NCI-H524 treated with DMSO at 0.1 percent for 48 hours (cell line): ENCODE measurements around the gene CAMSAP3.
"Not testable (repeated sequence)": the region's sequence is repeated elsewhere in the genome, so short reads cannot be mapped to it uniquely, and the experiment has no call there.

Source experiments
- DNase-seq: peaks from one replicate; lab custom pipeline; 2025; lab: John Stamatoyannopoulos, UW

CAMSAP3 gene

GRCh38 chr19:7633698-7634097 lies 38.0 kb downstream of the CAMSAP3 start, which contains the start of gene PCP2:
Gene PCP2, minus strand, starts transcription at chr19:7633719. Its CDS starts 262 bp downstream, at chr19:7633457.
- DNase-seq, result no peak

- no peak for DNase-seq
These were observed 40.0 kb downstream of the CAMSAP3 start for GRCh38 chr19:7635670-7636069.

GRCh38 chr19:7636317-7636690 lies 40.6 kb downstream of the CAMSAP3 start:
- no peak for DNase-seq

DNA sequence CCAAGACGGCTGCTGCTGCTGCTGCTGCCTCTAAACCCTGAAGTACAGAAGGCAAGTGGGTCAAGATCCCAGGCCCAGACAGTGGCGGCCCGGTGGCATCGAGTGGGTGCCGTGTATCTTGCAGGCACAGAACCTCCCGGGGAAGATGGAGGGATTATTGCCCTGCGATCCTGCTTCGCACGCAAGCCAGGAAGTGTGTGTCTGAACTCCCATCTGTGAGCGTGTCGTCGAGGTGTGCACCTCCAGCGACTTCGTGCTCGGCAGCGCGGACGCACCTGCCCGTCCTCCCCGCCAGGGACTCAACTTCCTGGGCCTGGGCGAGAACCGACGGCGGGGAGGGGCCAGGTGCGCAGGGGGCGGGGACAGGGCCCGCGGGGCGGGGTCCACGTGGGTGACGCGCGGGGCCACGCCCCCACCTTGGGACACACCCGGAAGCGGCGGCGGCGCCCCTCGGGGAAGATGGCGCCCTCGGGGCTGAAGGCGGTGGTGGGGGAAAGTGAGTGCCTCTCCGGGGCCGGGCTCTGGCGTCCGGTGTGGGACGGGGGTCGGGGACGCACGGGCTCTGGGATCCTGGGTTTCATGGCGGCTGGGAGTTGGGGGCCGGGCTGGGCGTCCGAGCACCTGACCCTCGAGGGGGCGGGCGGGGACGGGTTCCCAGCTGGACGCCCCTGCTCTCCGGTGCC lies 41.2 kb downstream of the CAMSAP3 start, which contains the start of gene STXBP2:
STXBP2 (plus strand) TSS at position 420 of the 683 bp plus-strand sequence; CDS start at position 460, 40 bp downstream.
- no peak for DNase-seq

DNA sequence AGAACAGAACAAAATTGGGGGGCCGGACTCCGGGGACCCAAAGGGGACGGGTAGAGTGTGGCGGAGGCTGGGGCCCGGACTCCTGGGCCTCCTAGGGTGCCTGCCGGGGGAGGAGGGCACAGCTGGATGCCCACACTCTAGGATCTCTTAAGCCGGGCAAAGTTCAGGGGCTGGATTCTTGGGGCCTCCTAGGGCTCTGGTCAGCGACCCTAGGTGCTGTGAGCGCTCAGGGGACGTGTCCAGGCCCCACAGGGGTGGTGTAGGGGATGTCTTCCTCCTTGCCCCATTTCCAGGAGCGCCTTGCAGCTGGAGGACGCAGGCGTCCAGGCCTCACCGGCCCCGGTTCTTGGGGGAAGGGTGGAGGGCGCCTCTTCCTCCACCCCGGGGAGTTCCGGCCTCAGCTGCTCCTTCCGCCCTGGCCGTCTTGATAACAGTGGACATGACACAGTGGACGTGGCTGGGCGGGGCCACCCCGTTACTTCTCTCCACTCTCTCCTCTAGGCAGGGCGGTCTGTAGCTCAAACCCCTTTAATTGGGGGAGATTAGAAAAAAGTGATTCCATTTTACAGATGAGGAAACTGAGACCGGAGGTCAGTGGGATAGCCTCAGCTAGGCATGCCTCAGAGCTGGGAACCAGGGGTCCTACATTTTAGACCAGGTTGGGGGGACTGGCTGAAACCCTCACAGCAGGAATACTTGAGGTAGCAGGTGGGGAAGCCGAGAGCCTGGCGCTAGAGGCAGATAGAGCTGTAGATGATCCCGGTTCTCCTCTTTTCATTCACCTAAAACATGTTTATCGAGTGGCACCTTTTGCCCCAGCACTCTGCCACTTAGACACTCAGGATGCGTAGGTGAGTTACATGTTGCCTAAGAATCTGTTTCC lies 42.0 kb downstream of the CAMSAP3 start:
- no peak for DNase-seq

DNA sequence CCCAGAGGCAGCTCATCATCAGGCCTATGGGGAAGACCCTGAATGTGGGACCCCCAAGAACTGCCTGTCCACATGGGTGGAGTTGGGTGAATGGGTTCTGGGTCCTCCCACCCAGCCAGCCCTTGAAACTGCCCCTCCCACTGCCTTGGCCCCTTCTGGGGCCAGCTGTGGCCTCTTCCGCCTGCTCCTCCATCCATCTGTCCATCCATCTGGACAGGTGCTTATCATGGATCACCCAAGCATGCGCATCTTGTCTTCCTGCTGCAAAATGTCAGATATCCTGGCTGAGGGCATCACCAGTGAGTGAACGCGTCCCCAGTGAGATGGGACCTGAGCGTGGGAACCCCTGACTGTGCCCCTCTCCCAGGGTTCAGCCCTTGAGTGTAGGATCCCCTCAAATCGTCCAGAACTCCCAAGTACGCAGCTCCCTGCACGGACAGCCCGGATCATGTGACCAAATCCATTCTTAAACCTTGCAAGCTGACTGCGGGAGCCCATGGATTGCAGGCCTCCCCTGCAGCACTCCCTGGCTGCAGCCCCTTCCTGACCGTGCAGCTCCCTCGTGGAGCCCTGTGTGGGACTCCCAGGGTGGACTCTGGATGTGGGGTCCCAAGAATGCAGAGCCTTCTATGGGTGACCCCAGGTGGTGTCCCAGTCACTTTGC lies 43.3 kb downstream of the CAMSAP3 start:
- peak; percentile 85 for DNase-seq

DNA sequence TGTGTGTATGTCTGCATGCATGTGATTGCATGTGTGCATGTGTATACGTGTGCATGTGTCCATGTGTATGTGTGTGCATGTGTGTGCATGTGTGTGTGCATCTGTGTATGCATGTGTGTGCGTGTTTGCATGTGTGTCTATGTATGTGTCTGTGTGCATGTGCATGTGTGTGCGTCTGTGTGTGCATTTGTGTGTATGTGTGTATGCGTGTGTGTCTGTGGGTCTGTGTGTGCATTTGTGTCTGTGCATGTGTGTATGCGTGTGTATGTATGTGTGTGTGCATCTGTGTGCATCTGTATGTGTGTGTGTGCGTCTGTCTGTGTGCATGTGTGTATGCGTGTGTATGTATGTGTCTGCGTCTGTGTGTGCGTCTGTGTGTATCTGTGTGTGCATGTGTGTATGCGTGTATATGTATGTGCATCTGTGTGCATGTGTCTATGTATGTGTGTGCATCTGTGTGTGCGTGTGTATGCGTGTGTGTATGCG lies 44.2 kb downstream of the CAMSAP3 start:
- no peak for DNase-seq

GRCh38 chr19:7640803-7641202 lies 45.1 kb downstream of the CAMSAP3 start:
- no peak for DNase-seq

DNA sequence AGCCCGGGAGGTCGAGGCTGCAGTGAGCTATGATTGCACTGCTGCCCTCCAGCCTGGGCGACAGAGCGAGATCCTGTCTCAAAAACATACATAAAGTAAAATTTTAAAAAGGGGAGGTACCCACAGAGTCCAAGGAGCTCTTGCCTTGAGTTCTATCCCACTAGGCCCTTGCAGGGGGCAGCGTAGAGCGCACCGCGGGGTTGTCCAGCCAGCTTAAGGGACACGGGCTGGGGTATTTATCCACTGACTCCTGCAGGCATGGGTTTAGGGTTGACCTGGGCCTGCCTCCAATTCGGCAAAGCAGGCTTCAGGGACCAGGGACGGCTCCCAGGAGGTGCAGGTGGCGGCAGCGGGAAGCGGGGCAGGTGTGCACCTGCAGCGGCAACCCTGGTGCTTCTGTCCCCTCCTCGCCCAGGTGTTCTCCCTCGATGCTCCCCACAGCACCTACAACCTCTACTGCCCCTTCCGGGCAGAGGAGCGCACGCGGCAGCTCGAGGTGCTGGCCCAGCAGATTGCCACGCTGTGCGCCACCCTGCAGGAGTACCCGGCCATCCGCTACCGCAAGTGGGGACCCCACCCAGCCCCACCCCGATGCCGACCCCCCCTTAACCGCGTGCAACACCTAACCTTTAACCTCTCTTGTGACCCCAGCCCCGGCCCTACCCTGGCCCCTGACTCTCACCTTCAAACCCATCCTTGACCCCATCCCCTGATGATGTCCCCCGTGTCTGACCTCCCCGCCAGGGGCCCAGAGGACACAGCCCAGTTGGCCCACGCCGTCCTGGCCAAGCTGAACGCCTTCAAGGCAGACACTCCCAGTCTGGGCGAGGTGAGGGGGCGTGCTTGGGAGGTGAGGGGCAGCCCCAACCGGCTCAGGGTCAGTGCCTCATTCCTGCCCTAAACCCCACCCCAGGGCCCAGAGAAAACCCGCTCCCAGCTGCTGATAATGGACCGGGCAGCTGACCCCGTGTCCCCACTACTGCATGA lies 45.9 kb downstream of the CAMSAP3 start:
- no peak for DNase-seq

DNA sequence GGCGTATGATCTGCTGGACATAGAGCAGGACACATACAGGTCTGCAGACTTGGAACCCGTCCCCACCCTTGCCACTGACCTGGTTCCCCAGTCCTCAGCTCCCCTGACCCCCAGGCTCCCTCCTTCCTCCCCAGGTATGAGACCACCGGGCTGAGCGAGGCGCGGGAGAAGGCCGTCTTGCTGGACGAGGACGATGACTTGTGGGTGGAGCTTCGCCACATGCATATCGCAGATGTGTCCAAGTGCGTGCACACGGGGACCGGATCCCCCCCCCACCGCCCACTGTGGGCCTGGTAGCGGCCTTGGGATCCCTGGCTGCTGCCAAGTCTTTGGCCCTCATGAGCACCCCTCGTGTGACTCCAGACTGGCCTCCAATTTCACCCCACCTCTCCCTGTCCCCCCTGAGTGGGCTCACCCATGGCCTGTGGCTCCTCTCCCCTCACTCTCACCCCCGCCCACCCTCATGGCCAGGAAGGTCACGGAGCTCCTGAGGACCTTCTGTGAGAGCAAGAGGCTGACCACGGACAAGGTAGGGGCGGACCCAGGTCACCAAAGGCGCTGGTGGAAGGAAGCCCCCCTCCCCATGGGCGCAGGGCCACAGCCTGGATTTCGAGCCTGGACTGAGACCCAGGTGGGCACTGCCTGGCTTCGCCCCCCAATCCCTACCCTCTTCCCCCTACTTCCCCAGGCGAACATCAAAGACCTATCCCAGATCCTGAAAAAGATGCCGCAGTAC lies 46.8 kb downstream of the CAMSAP3 start:
- DNase-seq, result no peak

- DNase-seq, result no peak
These were observed 47.4 kb downstream of the CAMSAP3 start for GRCh38 chr19:7643031-7643415.

DNA sequence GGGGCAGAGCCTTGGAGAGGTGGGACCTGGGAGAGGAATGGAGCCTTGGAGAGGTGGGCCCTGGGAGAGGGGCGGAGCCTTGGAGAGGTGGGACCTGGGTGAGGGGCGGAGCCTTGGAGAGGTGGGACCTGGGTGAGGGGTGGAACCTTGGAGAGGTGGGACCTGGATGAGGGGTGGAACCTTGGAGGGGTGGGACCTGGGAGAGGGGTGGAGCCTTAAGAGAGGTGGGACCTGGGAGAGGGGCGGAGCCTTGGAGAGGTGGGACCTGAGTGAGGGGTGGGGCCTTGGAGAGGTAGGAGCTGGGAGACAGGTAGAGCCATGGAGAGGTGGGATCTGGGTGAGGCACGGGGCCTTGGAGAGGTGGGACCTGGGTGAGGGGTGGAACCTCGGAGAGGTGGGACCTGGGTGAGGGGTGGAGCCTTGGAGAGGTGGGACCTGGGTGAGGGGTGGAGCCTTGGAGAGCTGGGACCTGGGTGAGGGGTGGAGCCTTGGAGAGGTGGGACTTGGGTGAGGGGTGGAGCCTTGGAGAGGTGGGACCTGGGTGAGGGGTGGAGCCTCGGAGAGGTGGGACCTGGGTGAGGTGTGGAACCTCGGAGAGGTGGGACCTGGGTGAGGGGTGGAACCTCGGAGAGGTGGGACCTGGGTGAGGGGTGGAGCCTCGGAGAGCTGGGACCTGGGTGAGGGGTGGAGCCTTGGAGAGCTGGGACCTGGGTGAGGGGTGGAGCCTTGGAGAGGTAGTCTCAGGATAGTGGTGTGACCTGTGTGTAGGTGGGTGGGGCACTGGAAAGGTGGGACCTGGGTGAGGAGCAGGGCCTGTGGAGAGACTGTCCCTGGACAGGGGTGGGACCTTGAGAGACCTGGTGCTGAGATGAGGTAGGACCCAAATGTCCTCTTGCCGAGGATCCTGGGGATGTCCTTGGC lies 48.2 kb downstream of the CAMSAP3 start:
- DNase-seq, result not testable (repeated sequence)

DNA sequence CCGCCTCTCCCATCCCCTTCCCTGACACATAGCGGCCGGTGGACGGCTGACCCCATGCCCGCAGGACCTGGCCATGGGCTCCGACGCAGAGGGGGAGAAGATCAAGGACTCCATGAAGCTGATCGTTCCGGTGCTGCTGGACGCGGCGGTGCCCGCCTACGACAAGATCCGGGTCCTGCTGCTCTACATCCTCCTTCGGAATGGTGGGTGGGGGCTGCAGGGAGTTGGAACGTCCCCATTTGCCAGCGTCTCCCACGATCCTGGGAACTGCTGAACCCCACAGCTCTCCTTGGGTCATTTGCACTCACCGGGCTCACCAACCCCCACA lies 48.9 kb downstream of the CAMSAP3 start:
- DNase-seq, result no peak

DNA sequence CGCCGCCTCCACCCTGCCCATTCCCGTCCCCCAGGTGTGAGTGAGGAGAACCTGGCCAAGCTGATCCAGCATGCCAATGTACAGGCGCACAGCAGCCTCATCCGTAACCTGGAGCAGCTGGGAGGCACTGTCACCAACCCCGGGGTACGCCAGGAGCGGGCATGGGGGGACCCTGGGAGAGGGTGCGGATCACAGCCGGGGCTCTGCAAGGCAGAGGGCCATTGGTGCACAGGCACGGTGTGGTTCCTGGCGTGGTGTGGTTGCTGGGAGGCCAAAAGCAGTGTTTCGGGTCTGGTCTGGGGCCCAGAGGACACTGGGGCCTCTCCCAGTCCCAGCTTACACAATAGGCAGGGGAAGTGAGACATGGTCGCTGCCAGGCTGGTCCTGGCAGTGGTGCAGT lies 49.5 kb downstream of the CAMSAP3 start:
- no peak for DNase-seq

DNA sequence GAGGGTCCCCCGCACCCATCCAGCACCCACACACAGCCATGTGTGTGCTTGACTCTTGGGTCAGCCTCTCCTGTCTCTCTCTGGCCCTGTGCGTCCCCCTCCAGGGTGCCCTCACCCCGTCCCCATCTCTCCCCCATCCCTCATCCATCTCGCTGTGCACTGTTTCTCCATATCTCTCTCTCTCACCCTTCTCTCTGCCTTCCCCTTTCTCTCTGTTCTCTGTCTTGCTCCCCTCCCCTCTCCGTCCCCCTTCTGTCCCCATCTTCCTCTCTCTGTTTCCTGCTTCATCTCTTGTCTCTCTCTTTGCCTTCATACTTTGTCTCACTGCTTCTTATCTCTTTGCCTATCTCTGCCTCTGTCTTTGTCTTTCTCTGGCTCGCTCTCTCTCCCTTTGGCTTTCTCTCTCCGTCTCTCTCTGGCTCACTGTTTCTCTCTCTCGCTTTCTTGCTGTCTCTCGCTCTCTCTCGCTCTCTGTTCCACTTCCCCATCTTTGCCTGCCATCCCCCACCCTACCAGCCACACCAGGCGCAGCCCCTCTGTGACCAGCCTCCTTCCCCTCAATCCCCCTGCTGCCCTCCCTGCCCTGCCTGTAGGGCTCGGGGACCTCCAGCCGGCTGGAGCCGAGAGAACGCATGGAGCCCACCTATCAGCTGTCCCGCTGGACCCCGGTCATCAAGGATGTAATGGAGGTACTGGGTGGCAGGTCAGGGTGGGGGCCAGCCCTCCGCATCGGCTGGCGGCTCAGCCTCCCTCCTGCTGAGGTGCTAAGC lies 50.2 kb downstream of the CAMSAP3 start:
- no peak for DNase-seq

DNA sequence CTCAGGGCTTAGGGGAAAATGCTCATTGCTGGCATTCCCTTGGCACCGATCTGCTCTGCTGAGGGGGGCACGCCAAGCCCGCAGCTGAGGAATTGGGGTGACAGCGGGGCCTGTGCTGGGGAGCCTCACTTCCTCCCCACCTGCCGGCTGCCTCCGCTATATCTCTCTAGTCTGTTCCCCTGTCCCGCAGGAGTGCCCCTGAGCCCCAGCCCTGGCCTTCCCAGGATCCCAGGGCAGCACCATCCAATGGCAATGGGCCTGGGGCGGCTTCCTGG lies 50.7 kb downstream of the CAMSAP3 start:
- no peak for DNase-seq

- DNase-seq, result no peak
These were observed 51.5 kb downstream of the CAMSAP3 start for GRCh38 chr19:7647156-7647555.

DNA sequence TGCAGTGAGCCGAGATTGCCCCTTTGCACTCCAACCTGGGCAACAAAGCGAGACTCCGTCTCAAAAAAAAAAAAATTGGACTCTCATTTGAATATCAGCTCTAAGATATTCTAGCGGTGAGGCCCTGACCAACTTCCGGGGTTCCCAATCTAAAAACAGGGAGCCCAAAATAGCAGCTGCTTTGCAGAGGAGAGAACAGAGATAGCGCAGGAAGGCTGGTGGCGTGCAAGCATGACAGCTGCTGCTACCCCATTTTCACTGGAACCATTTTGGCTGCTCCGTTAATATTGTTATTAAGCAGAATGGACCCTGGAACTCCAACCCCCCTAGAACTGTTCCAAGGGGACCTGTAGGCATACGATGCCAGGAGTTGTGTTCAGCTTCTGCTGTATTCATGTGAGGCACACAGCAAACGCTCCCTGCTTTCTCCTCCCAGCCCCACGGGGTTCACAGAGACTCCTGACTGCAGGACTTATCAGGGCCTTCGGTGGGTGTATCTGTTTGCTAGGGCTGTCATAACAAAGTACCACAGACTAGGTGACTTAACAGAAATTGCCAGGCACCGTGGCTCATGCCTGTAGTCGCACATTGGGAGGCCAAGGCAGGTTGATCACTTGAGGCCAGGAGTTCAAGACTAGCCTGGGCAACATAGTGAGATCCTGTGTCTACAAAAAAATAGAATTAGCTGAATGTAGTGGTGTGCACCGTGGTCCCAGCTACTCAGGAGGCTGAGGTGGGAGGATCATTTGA lies 52.8 kb downstream of the CAMSAP3 start:
- DNase-seq, result no peak
